Neuronal stem cell (in vitro differentiated cells): ENCODE measurements around the gene BPIFB3.

Source experiments
- DNase-seq: peaks from one replicate; pipeline ENCODE4 v3.0.0-alpha.2; 2013; ENCODE audit warnings: low spot score
- H2AFZ ChIP-seq: one replicate; pipeline ENCODE4 v1.6.1; 2013; ENCODE audit warnings: mild to moderate bottlenecking, low read length, inconsistent platforms
- H2AK5ac ChIP-seq: 2 replicates; pipeline ENCODE4 v1.6.1; 2013; ENCODE audit warnings: low read depth, mild to moderate bottlenecking, inconsistent platforms, low read length, moderate library complexity, mixed read lengths
- H2BK120ac ChIP-seq: 2 replicates; pipeline ENCODE4 v1.6.1; 2013; ENCODE audit warnings: low read depth, mild to moderate bottlenecking, inconsistent platforms, low read length, moderate library complexity, mixed read lengths
- H2BK12ac ChIP-seq: one replicate; pipeline ENCODE4 v1.6.1; 2013; ENCODE audit warnings: low read length, inconsistent platforms
- H2BK15ac ChIP-seq: 2 replicates; pipeline ENCODE4 v1.6.1; 2013; ENCODE audit warnings: mild to moderate bottlenecking, low read length, inconsistent platforms, mixed read lengths
- H2BK5ac ChIP-seq: one replicate; pipeline ENCODE4 v1.6.1; 2013; ENCODE audit warnings: inconsistent platforms, mild to moderate bottlenecking, low read length, moderate library complexity
- H3K14ac ChIP-seq: one replicate; pipeline ENCODE4 v1.6.1; 2013; ENCODE audit warnings: low read length, inconsistent platforms
- H3K18ac ChIP-seq: 2 replicates; pipeline ENCODE4 v1.6.1; 2013; ENCODE audit warnings: low read length, inconsistent platforms
- H3K23ac ChIP-seq: 2 replicates; pipeline ENCODE4 v1.6.1; 2013; ENCODE audit warnings: low read depth, mild to moderate bottlenecking, mixed read lengths, low read length, inconsistent platforms; ENCODE audit not compliant: poor library complexity
- H3K27ac ChIP-seq: replicated peaks from 3 replicates; pipeline ENCODE4 v1.5.1; 2013; ENCODE audit warnings: low read length, inconsistent platforms
- H3K27me3 ChIP-seq, 3 experiments: 2 replicates each; pipeline ENCODE4 v1.6.1; 2013; ENCODE audit warnings: low read length in 3 of 3, mild to moderate bottlenecking in 2 of 3, inconsistent platforms in 1 of 3, low read depth in 1 of 3, mixed read lengths in 1 of 3, moderate library complexity in 1 of 3; ENCODE audit not compliant: control insufficient read depth in 3 of 3, insufficient read depth in 3 of 3
- H3K36me3 ChIP-seq, 2 donors: replicated peaks in 1 of 2; 2 replicates each; pipeline ENCODE4 v1.6.1; 2013; ENCODE audit warnings: low read length in 2 of 2; ENCODE audit not compliant: control insufficient read depth in 2 of 2, insufficient read depth in 2 of 2
- H3K4ac ChIP-seq: 2 replicates; pipeline ENCODE4 v1.6.1; 2013; ENCODE audit warnings: inconsistent platforms, mild to moderate bottlenecking, low read length, moderate library complexity
- H3K4me1 ChIP-seq, 2 donors: 1 replicate in 1 of 2; 2 replicates in 1 of 2; pipeline ENCODE4 v1.6.1; 2013; ENCODE audit warnings: low read length in 2 of 2, low read depth in 1 of 2; ENCODE audit not compliant: control insufficient read depth in 2 of 2, insufficient read depth in 1 of 2
- H3K4me2 ChIP-seq: one replicate; pipeline ENCODE4 v1.6.1; 2013; ENCODE audit warnings: mild to moderate bottlenecking, low read length, inconsistent platforms; ENCODE audit not compliant: insufficient read depth, poor library complexity, severe bottlenecking
- H3K4me3 ChIP-seq, 2 donors: 2 replicates each; pipeline ENCODE4 v1.5.1; 2013; ENCODE audit warnings: low read length in 2 of 2, mild to moderate bottlenecking in 2 of 2, inconsistent platforms in 1 of 2, moderate library complexity in 1 of 2
- H3K79me1 ChIP-seq: one replicate; pipeline ENCODE4 v1.6.1; 2013; ENCODE audit warnings: low read depth, mild to moderate bottlenecking, inconsistent platforms, low read length, moderate library complexity
- H3K9ac ChIP-seq: one replicate; pipeline ENCODE4 v1.6.1; 2013; ENCODE audit warnings: mild to moderate bottlenecking, low read depth, low read length, inconsistent platforms; ENCODE audit not compliant: poor library complexity
- H3K9me3 ChIP-seq, 2 donors: replicated peaks in 1 of 2; 2 replicates each; pipeline versions ENCODE3 to v1.6.1; 2013; ENCODE audit warnings: low read length in 2 of 2, mild to moderate bottlenecking in 2 of 2, inconsistent platforms in 1 of 2, low read depth in 1 of 2, mixed read lengths in 1 of 2, moderate library complexity in 1 of 2; ENCODE audit not compliant: control insufficient read depth in 2 of 2, insufficient read depth in 1 of 2
- H4K8ac ChIP-seq: one replicate; pipeline ENCODE4 v1.6.1; 2013; ENCODE audit warnings: low read depth, mild to moderate bottlenecking, inconsistent platforms, low read length, moderate library complexity
- H4K91ac ChIP-seq: one replicate; pipeline ENCODE4 v1.6.1; 2013; ENCODE audit warnings: low read length, low read depth, mild to moderate bottlenecking, inconsistent platforms; ENCODE audit not compliant: poor library complexity
- WGBS, 2 donors: extraction: QIAGEN DNeasy Blood & Tissue Kit; methylation state at CpG; one replicate each; pipeline ENCODE4 v1.1.7; 2013; ENCODE audit warnings: missing lambda C conversion rate in 2 of 2, mixed read lengths in 1 of 2; ENCODE audit not compliant: insufficient read length in 2 of 2, insufficient replicate concordance in 1 of 2; ENCODE audit errors: extremely low coverage in 2 of 2; 5-methylcytosine and 5-hydroxymethylcytosine counted together

BPIFB3 gene

DNA sequence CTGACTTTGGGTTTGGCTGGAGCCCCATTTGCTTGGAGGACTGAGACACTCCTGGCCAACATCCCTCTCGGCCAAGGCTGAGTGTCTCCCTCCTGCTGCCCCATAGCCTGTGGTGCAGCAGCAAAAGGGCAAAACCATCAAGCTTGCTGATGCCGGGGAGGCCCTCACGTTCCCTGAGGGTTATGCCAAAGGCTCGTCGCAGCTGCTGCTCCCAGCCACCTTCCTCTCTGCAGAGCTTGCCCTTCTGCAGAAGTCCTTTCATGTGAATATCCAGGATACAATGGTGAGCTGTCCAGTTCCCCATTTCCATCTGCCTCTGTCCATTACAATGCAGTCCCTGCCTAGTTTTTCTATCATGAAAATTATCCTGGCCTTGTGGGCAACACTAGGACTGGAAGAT lies 16.2 kb upstream of the BPIFB3 start:
- H2BK15ac ChIP-seq = no peak overlapping the region

DNA sequence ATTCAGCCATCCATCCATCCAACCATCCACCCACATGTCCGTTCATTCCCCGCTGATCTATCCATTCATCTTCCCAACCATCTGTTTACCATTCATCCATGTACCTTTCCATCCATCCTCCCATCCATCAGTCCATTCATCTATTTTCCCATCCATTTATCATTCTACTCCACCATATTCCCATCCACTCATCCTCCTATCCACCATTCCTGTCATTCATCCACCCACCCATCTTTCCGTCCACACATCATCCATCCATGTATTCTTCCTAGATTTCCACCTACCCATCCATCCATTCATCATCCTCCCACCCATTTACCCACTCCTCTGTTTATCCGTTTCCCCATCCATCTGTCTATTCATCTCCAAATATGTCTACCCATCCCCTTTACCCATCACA lies 15.5 kb upstream of the BPIFB3 start:
- Histone ChIP-seq H4K91ac (no peak overlapping the region), H3K4me1 (no peaks in the 10 kb centered on the region), H3K23ac (no peak overlapping the region), H3K4me2 (no peak overlapping the region), H3K18ac (no peak overlapping the region), H2BK15ac (no peak overlapping the region), H3K4ac (no peak overlapping the region), H3K27ac (no peak overlapping the region), H3K36me3 (no peaks in the 10 kb centered on the region), H3K14ac (no peak overlapping the region), H2AK5ac (no peak overlapping the region), H2AFZ (no peak overlapping the region), H3K4me3 (no peak overlapping the region), H3K9me3 (no peaks in the 10 kb centered on the region), H3K27me3 (peaks cover 0 to 3% (median 0%) of the 10 kb centered on the region in 3 experiments), H3K9ac (no peak overlapping the region), H3K79me1 (no peaks in the 10 kb centered on the region), H2BK5ac (no peak overlapping the region), H4K8ac (no peak overlapping the region), H2BK12ac (no peak overlapping the region), H2BK120ac (no peak overlapping the region)
- DNase-seq = no peak
- 100% methylated on average over 1 of the region's 4 CpGs for WGBS, 2 donors

More for the DNA sequence above, 16.2 kb upstream of the BPIFB3 start:
- Histone ChIP-seq H2AK5ac (no peak overlapping the region), H3K4me2 (no peak overlapping the region), H3K23ac (no peak overlapping the region), H2BK12ac (no peak overlapping the region), H3K27me3 (peaks cover 0 to 3% (median 0%) of the 10 kb centered on the region in 3 experiments), H3K14ac (no peak overlapping the region), H2BK120ac (no peak overlapping the region), H4K91ac (no peak overlapping the region), H3K4me3 (no peak overlapping the region), H3K79me1 (no peaks in the 10 kb centered on the region), H2BK5ac (no peak overlapping the region), H3K18ac (peak overlapping the region; percentile 21), H4K8ac (no peak overlapping the region), H2AFZ (no peak overlapping the region), H3K4ac (no peak overlapping the region), H3K36me3 (no peaks in the 10 kb centered on the region), H3K27ac (no peak overlapping the region), H3K9me3 (no peaks in the 10 kb centered on the region), H3K4me1 (no peaks in the 10 kb centered on the region), H3K9ac (no peak overlapping the region)
- no peak for DNase-seq
- no CpG with 5 or more reads among the region's 5 CpGs for WGBS, 2 donors

GRCh38 chr20:33042430-33042829 lies 11.3 kb upstream of the BPIFB3 start:
- no peak overlapping the region for H2AK5ac ChIP-seq
- H3K9me3 ChIP-seq = peaks cover 0 to 5% of the 10 kb centered on the region in 2 donors
- no peak overlapping the region for H2AFZ ChIP-seq
- no peaks in the 10 kb centered on the region for H3K79me1 ChIP-seq
- H3K27ac ChIP-seq = no peak overlapping the region
- H2BK120ac ChIP-seq = no peak overlapping the region
- no peak overlapping the region for H2BK12ac ChIP-seq
- H3K4me2 ChIP-seq = no peak overlapping the region
- no peak for DNase-seq
- no peak overlapping the region for H3K9ac ChIP-seq
- H3K4ac ChIP-seq = no peak overlapping the region
- H3K4me1 ChIP-seq = no peaks in the 10 kb centered on the region
- no peak overlapping the region for H4K8ac ChIP-seq
- H2BK5ac ChIP-seq = no peak overlapping the region
- H3K23ac ChIP-seq = no peak overlapping the region
- no peaks in the 10 kb centered on the region for H3K36me3 ChIP-seq
- H3K4me3 ChIP-seq = no peak overlapping the region
- no peak overlapping the region for H2BK15ac ChIP-seq
- no peaks in the 10 kb centered on the region for H3K27me3 ChIP-seq
- no peak overlapping the region for H3K18ac ChIP-seq
- no peak overlapping the region for H3K14ac ChIP-seq
- WGBS, 2 donors = no CpG with 5 or more reads among the region's 3 CpGs
- H4K91ac ChIP-seq = no peak overlapping the region

DNA sequence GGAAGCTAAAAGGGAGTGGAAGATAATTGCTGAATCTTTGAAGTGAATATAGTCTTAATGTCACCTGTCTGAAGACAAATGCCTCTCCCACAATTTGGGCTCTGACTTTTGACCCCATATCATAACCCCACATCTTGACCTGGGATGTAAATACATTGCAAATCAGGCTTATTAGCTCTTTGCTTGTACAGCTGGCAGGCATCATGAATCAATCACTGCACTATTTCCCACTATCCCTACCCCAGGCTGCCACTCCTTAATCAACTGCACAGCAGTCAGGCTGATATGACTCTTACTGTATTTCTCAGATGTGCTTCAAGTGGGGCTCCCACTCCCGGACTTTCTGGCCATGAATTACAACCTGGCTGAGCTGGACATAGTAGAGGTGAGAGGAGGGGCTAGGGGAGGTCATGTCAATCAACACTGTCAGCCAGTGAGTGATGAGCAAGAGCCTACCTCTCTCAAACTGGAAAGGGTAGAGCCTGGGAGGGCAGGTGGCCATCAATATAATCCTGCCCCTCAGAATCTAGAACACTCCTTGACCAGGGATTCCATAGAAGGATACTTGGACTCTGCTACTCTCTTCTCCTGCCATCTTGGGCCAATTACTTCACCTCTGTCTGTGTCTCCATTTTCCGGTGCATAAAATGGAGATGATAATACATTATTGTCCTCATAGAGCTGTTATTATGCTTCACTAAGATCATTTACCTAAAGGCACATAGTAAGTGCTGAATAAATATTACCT lies 10.5 kb upstream of the BPIFB3 start:
- H3K14ac ChIP-seq = no peak overlapping the region
- WGBS, 2 donors = no CpG with 5 or more reads among the region's 2 CpGs
- H3K23ac ChIP-seq = no peak overlapping the region
- H3K79me1 ChIP-seq = no peaks in the 10 kb centered on the region
- no peak overlapping the region for H2AK5ac ChIP-seq
- no peak overlapping the region for H3K4me2 ChIP-seq
- no peak overlapping the region for H3K4me3 ChIP-seq
- H2BK5ac ChIP-seq = no peak overlapping the region
- H4K91ac ChIP-seq = no peak overlapping the region
- no peaks in the 10 kb centered on the region for H3K36me3 ChIP-seq
- no peak overlapping the region for H4K8ac ChIP-seq
- H3K9ac ChIP-seq = no peak overlapping the region
- no peak overlapping the region for H2BK120ac ChIP-seq
- no peak overlapping the region for H2AFZ ChIP-seq
- H2BK12ac ChIP-seq = no peak overlapping the region
- no peak overlapping the region for H3K18ac ChIP-seq
- H3K9me3 ChIP-seq = peaks cover 0 to 5% of the 10 kb centered on the region in 2 donors
- H3K4me1 ChIP-seq = no peaks in the 10 kb centered on the region
- no peaks in the 10 kb centered on the region for H3K27me3 ChIP-seq
- DNase-seq = no peak
- H3K27ac ChIP-seq = no peak overlapping the region
- H2BK15ac ChIP-seq = no peak overlapping the region
- H3K4ac ChIP-seq = no peak overlapping the region
